K562 (cell line): ENCODE data around the gene COX20.

ENCODE experiments used
- CREB3 ChIP-seq: fragments of 450-650 bp; conservative IDR thresholded peaks from 2 replicates; pipeline ENCODE4 v1.6.1; 2016; ENCODE audit warnings: missing genetic modification characterization, low read depth, mild to moderate bottlenecking, missing compliant biosample characterization, moderate library complexity
- CTCF ChIP-seq, 3 experiments: IDR thresholded peaks in 2 of 3; conservative IDR thresholded peaks in 1 of 3; 2 replicates each; pipeline ENCODE4 v1.5.1; 2011 to 2012; ENCODE audit warnings: low read length in 3 of 3, mild to moderate bottlenecking in 3 of 3, control low read depth in 2 of 3, improper control_type of control experiment in 1 of 3, inconsistent platforms in 1 of 3, low read depth in 1 of 3, mixed read lengths in 1 of 3, moderate library complexity in 1 of 3; ENCODE audit not compliant: insufficient read depth in 2 of 3
- EP300 ChIP-seq: IDR thresholded peaks from 2 replicates; pipeline ENCODE4 v1.6.1; 2012; ENCODE audit warnings: low read length, improper control_type of control experiment
- ETS1 ChIP-seq: conservative IDR thresholded peaks from 2 replicates; pipeline ENCODE4 v1.6.1; 2011; ENCODE audit warnings: low read depth, mild to moderate bottlenecking, low read length; ENCODE audit not compliant: control insufficient read depth
- IRF1 ChIP-seq: sonication (generic); formaldehyde crosslinking; IDR thresholded peaks from 2 replicates; pipeline ENCODE4 v1.8.0; 2022; ENCODE audit warnings: missing genetic modification reagents, mild to moderate bottlenecking, borderline replicate concordance
- MYNN ChIP-seq, 2 experiments: sonication (generic); formaldehyde crosslinking in 1 of 2; IDR thresholded peaks; 2 replicates each; pipeline versions ENCODE4 v1.5.0 to v1.6.1; 2016 to 2020; ENCODE audit warnings: antibody characterized with exemption in 1 of 2, missing genetic modification reagents in 1 of 2
- ZBTB49 ChIP-seq: sonication (generic); formaldehyde crosslinking; IDR thresholded peaks from 2 replicates; pipeline ENCODE4 v1.8.0; 2022; ENCODE audit warnings: missing genetic modification reagents, mild to moderate bottlenecking, borderline replicate concordance
- ZKSCAN8 ChIP-seq: fragments of 200-800 bp; sonication (Bioruptor generic); IDR thresholded peaks from 2 replicates; pipeline ENCODE4 v1.6.1; 2016; ENCODE audit warnings: missing genetic modification characterization, missing compliant biosample characterization

GRCh38 chr1:244881552-244882280 is 46.3 kb downstream of the COX20 start:
- TF ChIP-seq IRF1 (CRISPR knock-in tag): no peak
- no peak for TF ChIP-seq MYNN (IDR thresholded peaks at IDR 0.05)
- TF ChIP-seq MYNN (CRISPR knock-in tag; IDR thresholded peaks at IDR 0.05): no peak
- TF ChIP-seq CTCF (IDR thresholded peaks at IDR 0.05 in 2 of 3, conservative IDR thresholded peaks at IDR 0.05 in 1 of 3; ENCODE audit: insufficient read depth in 2 of 3, low read depth in 1 of 3, low read length in 3 of 3): no peak
- no peak for TF ChIP-seq ZKSCAN8 (CRISPR knock-in tag)
- no peak for TF ChIP-seq EP300
- no peak for TF ChIP-seq ETS1
- no peak for TF ChIP-seq CREB3
- TF ChIP-seq ZBTB49 (CRISPR knock-in tag): no peak
